Measurements from ENCODE around the gene GRIN2A.

GRIN2A gene

GRCh38 chr16:10027553-10027952, 154.7 kb downstream of the GRIN2A start:
- no peak overlapping the region for H3K4me3 ChIP-seq (replicated peaks; ENCODE audit: insufficient read depth, low read length)
- DNase-seq (ENCODE audit: low read depth in 1 of 2, low spot score in 1 of 2), result no peak
- TF ChIP-seq POLR2AphosphoS5 (IDR thresholded peaks at IDR 0.05; ENCODE audit: low read depth) (no peak), GABPA (IDR thresholded peaks at IDR 0.05; ENCODE audit: low read depth) (no peak), SPI1 (IDR thresholded peaks at IDR 0.05; ENCODE audit: borderline replicate concordance, low read depth) (no peak), CTCF (IDR thresholded peaks at IDR 0.05; ENCODE audit: insufficient read depth, low read length) (no peak)
- TF ChIP-seq, protein P1, sequence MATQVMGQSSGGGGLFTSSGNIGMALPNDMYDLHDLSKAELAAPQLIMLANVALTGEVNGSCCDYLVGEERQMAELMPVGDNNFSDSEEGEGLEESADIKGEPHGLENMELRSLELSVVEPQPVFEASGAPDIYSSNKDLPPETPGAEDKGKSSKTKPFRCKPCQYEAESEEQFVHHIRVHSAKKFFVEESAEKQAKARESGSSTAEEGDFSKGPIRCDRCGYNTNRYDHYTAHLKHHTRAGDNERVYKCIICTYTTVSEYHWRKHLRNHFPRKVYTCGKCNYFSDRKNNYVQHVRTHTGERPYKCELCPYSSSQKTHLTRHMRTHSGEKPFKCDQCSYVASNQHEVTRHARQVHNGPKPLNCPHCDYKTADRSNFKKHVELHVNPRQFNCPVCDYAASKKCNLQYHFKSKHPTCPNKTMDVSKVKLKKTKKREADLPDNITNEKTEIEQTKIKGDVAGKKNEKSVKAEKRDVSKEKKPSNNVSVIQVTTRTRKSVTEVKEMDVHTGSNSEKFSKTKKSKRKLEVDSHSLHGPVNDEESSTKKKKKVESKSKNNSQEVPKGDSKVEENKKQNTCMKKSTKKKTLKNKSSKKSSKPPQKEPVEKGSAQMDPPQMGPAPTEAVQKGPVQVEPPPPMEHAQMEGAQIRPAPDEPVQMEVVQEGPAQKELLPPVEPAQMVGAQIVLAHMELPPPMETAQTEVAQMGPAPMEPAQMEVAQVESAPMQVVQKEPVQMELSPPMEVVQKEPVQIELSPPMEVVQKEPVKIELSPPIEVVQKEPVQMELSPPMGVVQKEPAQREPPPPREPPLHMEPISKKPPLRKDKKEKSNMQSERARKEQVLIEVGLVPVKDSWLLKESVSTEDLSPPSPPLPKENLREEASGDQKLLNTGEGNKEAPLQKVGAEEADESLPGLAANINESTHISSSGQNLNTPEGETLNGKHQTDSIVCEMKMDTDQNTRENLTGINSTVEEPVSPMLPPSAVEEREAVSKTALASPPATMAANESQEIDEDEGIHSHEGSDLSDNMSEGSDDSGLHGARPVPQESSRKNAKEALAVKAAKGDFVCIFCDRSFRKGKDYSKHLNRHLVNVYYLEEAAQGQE (IDR thresholded peaks at IDR 0.05; ENCODE audit: insufficient replicate concordance, low read depth), result no peak
- H3K27me3 ChIP-seq (ENCODE audit: insufficient read depth, poor library complexity, severe bottlenecking), result no peaks in the 10 kb centered on the region
- H3K27ac ChIP-seq (replicated peaks), result no peak overlapping the region

- H3K27ac ChIP-seq (replicated peaks), result no peak overlapping the region
- H3K27me3 ChIP-seq (ENCODE audit: insufficient read depth, poor library complexity, severe bottlenecking), result no peaks in the 10 kb centered on the region
- TF ChIP-seq POLR2AphosphoS5 (IDR thresholded peaks at IDR 0.05; ENCODE audit: low read depth), result no peak
- no peak for TF ChIP-seq CTCF (IDR thresholded peaks at IDR 0.05; ENCODE audit: insufficient read depth, low read length)
- TF ChIP-seq GABPA (IDR thresholded peaks at IDR 0.05; ENCODE audit: low read depth), result no peak
- TF ChIP-seq, protein P1 (IDR thresholded peaks at IDR 0.05; ENCODE audit: insufficient replicate concordance, low read depth), result no peak
- no peak for TF ChIP-seq SPI1 (IDR thresholded peaks at IDR 0.05; ENCODE audit: borderline replicate concordance, low read depth)
- DNase-seq (ENCODE audit: low read depth in 1 of 2, low spot score in 1 of 2), result no peak
- no peak overlapping the region for H3K4me3 ChIP-seq (replicated peaks; ENCODE audit: insufficient read depth, low read length)
Observed at GRCh38 chr16:10026593-10026992, 155.6 kb downstream of the GRIN2A start.

GRCh38 chr16:10022098-10022497, 160.1 kb downstream of the GRIN2A start:
- TF ChIP-seq POLR2AphosphoS5 (IDR thresholded peaks at IDR 0.05; ENCODE audit: low read depth) (no peak), SPI1 (IDR thresholded peaks at IDR 0.05; ENCODE audit: borderline replicate concordance, low read depth) (no peak), CTCF (IDR thresholded peaks at IDR 0.05; ENCODE audit: insufficient read depth, low read length) (no peak), GABPA (IDR thresholded peaks at IDR 0.05; ENCODE audit: low read depth) (no peak)
- TF ChIP-seq, protein P1 (IDR thresholded peaks at IDR 0.05; ENCODE audit: insufficient replicate concordance, low read depth), result no peak
- H3K27me3 ChIP-seq (ENCODE audit: insufficient read depth, poor library complexity, severe bottlenecking), result no peaks in the 10 kb centered on the region
- no peak overlapping the region for H3K4me3 ChIP-seq (replicated peaks; ENCODE audit: insufficient read depth, low read length)
- DNase-seq (ENCODE audit: low read depth in 1 of 2, low spot score in 1 of 2), result no peak
- H3K27ac ChIP-seq (replicated peaks), result no peak overlapping the region

Data from HL-60 (cell line).